ENCODE data around the gene BRCA1.

Gene BRCA1

GRCh38 chr17:43013296-43013695, 111.9 kb downstream of the BRCA1 start:
- TF ChIP-seq, protein P1, sequence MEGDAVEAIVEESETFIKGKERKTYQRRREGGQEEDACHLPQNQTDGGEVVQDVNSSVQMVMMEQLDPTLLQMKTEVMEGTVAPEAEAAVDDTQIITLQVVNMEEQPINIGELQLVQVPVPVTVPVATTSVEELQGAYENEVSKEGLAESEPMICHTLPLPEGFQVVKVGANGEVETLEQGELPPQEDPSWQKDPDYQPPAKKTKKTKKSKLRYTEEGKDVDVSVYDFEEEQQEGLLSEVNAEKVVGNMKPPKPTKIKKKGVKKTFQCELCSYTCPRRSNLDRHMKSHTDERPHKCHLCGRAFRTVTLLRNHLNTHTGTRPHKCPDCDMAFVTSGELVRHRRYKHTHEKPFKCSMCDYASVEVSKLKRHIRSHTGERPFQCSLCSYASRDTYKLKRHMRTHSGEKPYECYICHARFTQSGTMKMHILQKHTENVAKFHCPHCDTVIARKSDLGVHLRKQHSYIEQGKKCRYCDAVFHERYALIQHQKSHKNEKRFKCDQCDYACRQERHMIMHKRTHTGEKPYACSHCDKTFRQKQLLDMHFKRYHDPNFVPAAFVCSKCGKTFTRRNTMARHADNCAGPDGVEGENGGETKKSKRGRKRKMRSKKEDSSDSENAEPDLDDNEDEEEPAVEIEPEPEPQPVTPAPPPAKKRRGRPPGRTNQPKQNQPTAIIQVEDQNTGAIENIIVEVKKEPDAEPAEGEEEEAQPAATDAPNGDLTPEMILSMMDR (IDR thresholded peaks at IDR 0.05), result no peak

DNA sequence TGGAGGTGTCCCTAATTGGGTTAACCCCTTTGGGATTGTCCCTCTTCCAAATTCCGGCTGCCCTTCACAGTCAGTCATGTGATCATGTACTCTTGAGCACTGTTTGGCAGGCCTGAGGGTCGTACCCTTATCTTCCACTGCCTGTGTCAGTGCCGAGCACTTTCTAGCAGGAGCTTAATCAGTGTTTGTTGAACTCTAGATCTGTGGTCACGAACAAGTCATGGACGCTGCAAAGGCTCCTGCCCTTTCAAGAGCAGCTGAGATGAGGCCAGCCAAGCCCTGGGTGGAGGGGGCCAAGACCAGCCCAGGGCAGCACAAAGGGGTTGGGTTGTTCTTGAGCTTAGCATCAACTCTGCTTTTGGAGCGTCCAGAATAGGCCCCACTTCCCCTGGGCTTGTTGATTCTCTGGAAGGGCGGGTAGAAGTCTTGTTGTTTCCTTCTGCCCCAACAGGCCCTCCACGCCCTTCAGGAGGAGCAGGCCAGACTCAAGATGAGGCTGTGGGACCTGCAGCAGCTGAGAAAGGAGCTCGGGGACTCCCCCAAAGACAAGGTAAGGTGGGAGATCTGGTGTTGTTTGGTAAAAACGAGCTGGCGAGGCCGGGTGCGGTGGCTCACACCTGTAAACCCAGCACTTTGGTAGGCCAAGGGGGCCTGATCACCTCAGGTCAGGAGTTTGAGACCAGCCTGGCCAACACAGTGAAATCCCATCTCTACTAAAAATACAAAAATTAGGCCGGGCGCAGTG, 113.3 kb downstream of the BRCA1 start:
- TF ChIP-seq, protein P1 (IDR thresholded peaks at IDR 0.05), result no peak

DNA sequence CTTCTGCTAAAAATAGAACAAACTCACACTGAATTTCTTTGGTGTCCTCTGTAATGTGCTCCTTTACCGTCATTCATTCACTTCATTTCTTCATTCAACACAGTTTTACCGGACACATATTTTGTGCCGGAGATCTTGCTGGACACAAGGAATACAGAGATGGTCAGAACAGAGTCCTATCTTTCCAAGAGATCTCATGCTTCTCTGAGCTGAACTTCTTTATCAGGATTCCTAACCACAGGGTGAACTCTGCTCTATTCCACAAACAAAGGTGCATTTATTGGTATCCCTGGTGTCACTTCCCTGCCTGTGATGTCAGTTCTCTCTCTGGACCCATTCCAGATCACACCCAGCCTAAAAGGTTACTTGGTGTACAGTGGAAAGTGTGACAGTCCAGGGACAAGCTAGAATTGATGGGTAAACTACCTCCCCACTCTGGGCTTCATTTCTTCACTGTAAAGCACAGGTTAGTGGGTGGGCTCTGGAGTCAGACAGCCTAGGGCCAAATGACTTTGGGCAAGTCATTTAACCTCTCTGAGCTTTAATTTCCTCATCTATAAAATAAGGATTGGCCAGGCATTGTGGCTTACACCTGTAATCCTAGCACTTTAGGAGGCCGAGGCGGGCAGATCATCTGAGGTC, 114.4 kb downstream of the BRCA1 start:
- TF ChIP-seq, protein P1 (IDR thresholded peaks at IDR 0.05), result no peak

- TF ChIP-seq, protein P1 (IDR thresholded peaks at IDR 0.05), result no peak; the same call in 1 of the 2 replicates
Observed at GRCh38 chr17:43006639-43007551, 118.3 kb downstream of the BRCA1 start, which contains the start of gene IFI35. Gene IFI35, plus strand, starts transcription at chr17:43006784. Its CDS starts 164 bp downstream, at chr17:43006948.

DNA sequence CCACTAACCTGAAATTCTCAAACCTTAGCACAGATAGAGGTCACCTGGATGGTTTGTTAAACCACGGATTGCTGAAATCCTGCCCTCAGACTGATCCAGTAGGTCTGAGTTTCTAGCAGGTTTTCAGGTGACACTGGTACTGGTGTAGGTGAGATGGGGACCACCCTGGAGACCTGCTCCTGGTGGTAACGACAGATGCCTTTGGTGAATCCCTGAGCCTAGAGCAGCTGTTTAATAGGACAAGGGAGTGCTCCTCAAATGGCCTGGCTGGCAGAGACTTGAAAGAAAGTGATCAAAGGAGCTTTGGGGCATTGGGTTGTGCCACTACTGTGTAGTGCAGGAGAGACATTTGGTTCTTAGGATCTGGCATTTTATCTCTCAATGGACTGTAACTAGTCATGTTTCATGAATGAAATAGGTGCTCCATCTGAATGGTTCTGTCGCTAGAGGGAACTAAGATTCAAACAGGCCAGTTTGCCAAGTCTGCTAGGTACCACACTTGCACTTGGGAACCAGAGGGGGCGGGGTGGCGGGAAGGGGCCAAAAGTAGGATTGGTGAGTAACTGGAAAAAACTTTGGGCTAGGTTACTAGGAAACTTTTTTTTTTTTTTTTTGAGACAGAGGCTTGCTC, 121.5 kb downstream of the BRCA1 start:
- TF ChIP-seq, protein P1 (IDR thresholded peaks at IDR 0.05), result no peak

DNA sequence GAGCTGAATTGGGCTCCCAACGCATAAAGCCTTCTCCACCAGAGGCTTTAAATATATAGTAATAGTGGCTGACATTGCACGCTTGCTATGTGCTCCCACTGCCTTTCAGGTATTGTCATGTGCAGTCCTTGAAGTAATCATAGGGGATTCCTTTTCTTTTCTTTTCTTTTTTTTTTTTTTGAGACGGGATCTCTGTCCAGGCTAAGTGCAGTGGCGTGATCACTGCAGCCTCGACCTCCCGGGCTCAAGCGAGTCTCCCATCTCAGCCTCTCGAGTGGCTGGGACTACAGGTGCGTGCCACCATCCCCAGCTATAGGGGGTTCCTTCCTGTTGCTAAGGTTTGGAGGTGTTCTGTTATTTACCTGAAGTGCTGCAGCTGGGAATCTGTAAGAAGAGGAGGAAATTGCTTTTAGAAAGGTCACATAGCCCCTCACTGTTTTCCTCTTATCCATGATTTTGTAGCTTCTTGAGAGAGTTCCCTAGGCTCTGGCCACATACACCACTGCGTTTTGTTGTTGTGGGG, 126.1 kb downstream of the BRCA1 start:
- TF ChIP-seq, protein P1 (IDR thresholded peaks at IDR 0.05), result no peak

Measured in LNCAP (cell line).